HG02981 (cell line): Measurements from ENCODE around the gene CELF2.
"Not testable (repeated sequence)": the region's sequence is repeated elsewhere in the genome, so short reads cannot be mapped to it uniquely, and the experiment has no call there.

Experiments used
- ATAC-seq: cut with Tn5 transposase; IDR thresholded peaks from one replicate; pipeline ENCODE4 v1.9.1; 2021; ENCODE audit warnings: mild to moderate bottlenecking, moderate library complexity; ENCODE audit not compliant: unreplicated experiment

The CELF2 gene

GRCh38 chr10:11017570-11018431 is at the start of gene CELF2:
Gene CELF2, plus strand, starts transcription at chr10:11017872. Its CDS starts 218 bp downstream, at chr10:11018090.
- ATAC-seq = peak; percentile 69

DNA sequence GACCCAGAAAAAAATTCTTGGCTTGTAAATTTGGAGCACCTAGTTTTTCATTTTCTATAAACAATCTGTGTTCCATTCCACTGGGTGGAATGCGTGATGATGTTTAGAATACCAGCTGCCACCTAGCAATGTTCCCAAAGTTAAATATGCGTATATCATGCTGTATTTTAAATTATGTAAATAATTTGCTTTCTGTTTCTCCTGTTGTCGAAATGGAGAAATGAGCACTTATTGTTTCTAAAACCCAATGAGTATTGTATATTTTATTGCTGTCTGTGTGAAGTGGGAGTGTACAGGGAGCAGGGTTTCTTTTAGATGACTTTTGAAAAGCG is 49.4 kb upstream of the CELF2 start:
- ATAC-seq = no peak

DNA sequence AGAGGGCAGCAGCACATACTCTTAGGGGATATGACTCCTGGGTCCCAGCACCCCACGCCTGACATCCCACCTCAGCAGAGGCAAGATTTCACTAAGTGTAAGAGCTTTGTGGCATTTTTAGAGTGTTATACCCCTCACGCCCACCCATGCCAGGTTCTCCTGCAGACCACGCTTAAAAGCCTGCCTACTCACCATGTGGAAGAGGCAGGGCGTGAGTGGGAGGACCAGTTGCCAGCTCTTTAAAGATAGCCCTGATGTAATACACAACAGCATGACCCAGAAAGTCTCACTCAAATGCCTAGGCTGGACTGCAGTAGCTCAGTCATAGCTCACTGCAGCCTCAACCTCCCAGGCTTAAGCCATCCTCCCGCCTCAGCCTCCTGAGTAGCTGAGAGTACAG is 44.4 kb upstream of the CELF2 start:
- no peak for ATAC-seq

DNA sequence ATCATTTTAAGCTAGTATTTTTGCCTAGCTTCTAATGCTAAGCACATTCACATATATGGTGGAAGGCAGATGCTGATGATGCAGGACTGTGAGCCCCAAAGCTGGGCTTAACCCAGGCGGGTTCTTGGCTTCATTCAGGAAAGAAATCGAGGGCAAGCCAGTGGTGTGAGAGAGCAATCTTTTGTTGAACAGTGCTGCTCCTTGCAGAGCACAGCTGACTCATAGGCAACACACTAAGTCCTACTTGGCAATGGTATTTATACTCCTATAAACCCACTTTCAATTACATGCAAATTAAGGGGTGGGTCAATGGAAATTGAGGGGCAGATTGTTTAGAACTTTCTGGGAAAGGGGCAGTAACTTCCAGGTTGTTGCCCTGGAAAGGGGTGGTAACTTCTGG is 42.0 kb upstream of the CELF2 start:
- no peak for ATAC-seq

DNA sequence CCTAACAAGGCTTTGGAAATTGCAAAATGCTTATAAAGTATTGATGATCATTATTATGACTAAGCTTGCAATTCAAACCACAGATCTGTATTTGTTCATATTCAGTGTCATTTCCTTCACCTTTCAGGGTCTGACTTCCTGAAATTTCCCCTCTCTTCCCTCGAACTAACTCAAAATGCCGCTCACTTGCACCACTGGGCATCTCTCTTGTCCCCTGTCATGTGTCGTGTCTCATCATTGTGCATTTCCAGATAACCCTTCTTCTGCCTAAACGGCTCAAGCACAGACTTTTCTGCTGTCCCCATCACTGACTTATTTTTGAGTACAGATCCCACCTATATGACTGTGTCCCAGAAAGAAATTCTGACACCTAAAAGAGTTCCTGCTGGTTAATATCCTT is 41.0 kb upstream of the CELF2 start:
- no peak for ATAC-seq

GRCh38 chr10:10977226-10977956 is 40.3 kb upstream of the CELF2 start:
- no peak for ATAC-seq

- ATAC-seq = no peak
Observed at GRCh38 chr10:10977978-10978377, 39.7 kb upstream of the CELF2 start.

DNA sequence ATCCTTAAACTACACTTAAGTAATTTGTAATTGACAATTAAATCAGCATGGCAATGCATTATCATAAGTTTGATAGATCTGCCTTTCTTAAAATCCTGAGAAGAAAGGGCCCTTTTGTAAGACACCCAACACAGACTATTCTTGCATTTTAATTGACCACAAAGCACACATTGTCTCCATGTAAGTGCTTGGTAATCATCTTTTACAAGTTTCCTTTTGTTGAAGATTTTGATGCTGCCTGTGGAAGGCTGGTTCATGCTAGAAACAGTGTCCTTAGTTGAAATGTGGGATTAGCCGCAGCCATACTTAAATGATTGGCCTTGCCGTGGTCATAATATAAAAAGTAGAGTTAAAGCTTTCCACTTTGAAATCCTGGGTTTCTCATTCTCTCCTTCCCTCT is 32.3 kb upstream of the CELF2 start:
- no peak for ATAC-seq

DNA sequence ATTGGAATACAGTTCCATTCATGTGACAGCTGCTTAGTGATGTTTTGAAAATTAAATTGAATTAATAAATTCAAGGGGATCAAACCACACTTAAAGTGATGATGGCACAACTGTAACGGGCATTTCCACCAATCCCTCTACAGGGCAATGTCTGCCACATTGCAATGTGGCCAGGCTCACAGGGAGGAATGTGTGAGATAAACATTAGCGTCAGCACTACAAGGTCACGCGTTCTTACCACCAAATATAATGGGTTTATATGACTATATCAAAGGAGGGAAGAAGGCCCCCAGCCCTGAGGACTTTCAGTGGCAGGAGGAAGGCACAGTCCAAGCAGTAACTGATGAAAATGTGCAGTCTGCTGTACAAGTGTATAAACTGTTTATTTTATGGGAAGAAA is 31.1 kb upstream of the CELF2 start:
- ATAC-seq = no peak

GRCh38 chr10:10987111-10987510 is 30.6 kb upstream of the CELF2 start:
- ATAC-seq = no peak

GRCh38 chr10:10989669-10990068 is 28.0 kb upstream of the CELF2 start:
- ATAC-seq = no peak

GRCh38 chr10:10991144-10991543 is 26.5 kb upstream of the CELF2 start:
- ATAC-seq = no peak

GRCh38 chr10:10992072-10992471 is 25.6 kb upstream of the CELF2 start:
- ATAC-seq = no peak

DNA sequence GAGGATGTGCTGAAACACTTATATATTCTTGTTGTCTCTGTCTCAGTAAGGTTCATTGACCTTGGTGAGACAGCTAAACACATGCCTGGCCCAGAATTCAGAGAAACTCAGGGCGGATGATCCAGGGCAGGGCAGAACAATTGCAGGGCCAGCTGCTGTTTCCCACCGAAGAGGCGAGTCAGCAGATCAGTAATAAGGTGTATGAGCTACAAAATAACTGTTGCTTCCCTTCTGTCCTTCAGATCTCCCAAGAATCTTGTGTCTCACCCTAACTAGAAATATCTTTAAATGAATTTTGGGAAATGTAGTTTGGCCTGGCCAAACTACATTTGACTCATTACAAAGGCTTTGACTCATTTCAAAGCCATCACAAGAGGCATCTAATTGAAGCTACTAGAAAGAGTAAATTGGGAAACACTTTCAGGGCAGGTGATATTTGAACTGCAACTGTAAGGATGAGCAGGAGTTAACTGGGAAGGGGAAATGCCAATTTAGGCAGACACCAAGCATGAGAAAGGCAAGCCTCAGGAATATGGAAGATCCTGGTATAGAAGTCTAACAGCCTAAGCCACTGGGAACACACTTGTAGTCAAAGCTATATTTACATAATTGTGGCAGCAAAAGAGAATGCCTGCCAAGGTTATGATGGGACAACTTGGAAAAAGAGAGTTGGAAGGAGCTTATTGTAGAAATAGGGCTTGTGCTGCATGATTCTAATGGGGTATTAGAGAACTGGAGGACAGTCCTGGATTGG is 24.5 kb upstream of the CELF2 start:
- no peak for ATAC-seq

- no peak for ATAC-seq
Observed at GRCh38 chr10:10993785-10994184, 23.9 kb upstream of the CELF2 start.

DNA sequence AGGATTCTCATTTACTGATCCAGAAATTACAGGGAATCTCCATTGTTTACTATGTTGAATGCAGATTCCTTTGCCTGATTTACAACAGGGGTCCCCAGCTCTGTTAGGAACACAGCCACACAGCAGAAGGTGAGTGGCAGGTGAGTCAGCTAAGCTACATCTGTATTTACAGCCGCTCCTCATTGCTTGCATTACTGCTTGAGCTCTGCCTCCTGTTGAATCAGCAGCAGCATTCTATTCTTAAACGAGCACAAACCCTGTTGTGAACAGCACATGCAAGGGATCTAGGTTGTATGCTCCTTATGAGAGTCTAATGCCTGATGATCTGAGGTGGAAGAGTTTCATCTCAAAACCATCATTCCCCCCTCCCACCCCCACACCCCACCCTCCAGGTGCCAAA is 23.3 kb upstream of the CELF2 start:
- no peak for ATAC-seq

- ATAC-seq = no peak
Observed at GRCh38 chr10:10995120-10995519, 22.6 kb upstream of the CELF2 start.

GRCh38 chr10:10996966-10997620 is 20.6 kb upstream of the CELF2 start:
- ATAC-seq = no peak

DNA sequence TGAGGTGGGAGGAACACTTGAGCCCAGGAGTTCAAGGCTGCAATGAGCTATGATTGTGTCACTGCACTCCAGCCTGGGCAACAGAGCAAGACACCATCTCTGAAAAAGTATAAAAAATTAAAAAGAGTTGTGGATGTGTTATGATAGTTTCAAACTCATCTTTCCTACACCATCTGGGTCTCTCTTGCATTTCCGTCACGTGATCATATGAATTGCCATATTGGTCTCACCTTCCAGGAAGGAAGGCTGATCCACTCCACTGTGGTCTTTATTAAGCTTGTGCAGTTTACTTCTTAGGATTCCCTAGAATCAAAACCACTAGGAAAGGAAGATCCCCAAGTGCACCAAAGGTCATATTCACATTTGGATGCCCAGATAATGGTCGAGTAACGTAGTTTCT is 18.2 kb upstream of the CELF2 start:
- not testable (repeated sequence) for ATAC-seq

GRCh38 chr10:11002485-11002884 is 15.2 kb upstream of the CELF2 start:
- ATAC-seq = no peak

DNA sequence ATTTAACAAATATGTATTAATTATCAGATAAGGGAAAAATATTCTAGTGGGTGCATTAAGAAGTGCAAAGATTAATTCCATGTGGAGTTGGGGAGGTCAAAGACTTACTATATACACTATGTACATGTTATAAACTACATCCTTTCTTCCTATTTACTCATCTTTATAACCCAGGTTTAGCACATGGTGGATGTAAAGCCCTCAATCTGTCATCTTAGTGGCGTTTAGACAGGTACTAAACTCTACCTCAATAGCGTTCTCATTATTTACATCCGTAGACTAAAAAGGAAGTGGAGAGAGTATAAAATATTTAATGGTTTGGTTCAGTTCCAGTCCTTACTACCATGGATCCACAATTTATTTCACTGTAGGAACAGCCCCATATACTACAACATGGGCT is 14.8 kb upstream of the CELF2 start:
- no peak for ATAC-seq
